ENCODE data around the gene PUM2.

PUM2 gene

GRCh38 chr2:20232837-20233207, 117.8 kb downstream of the PUM2 start:
- H3K23ac ChIP-seq (ENCODE audit: low read length in 2 of 2): no peak overlapping the region
- H3K36me3 ChIP-seq (ENCODE audit: control insufficient read depth in 1 of 2, insufficient read depth in 2 of 2, low read depth in 1 of 2, low read length in 2 of 2): no peaks in the 10 kb centered on the region
- H3K4me3 ChIP-seq (ENCODE audit: insufficient read depth in 1 of 2, low read depth in 1 of 2, low read length in 2 of 2): no peak overlapping the region
- no peak overlapping the region for H4K8ac ChIP-seq (ENCODE audit: low read length)
- no peak overlapping the region for H2AK5ac ChIP-seq (ENCODE audit: low read length, severe bottlenecking)
- WGBS: 95% methylated on average over 5 of the region's 5 CpGs
- no peak overlapping the region for H3K4me2 ChIP-seq (ENCODE audit: low read length, poor library complexity, severe bottlenecking)
- no peak overlapping the region for H3K27ac ChIP-seq (ENCODE audit: low read length, poor library complexity, severe bottlenecking)
- H2BK15ac ChIP-seq (ENCODE audit: low read depth, poor library complexity, severe bottlenecking): no peak overlapping the region
- H3K79me1 ChIP-seq (replicated peaks; ENCODE audit: low read length, poor library complexity, severe bottlenecking): no peaks in the 10 kb centered on the region
- peaks cover 9% of the 10 kb centered on the region for H3K4me1 ChIP-seq (ENCODE audit: control insufficient read depth, insufficient read depth, low read depth, low read length)
- no peak overlapping the region for H3K18ac ChIP-seq (ENCODE audit: low read depth in 1 of 2, low read length in 2 of 2)
- no peak overlapping the region for H2AFZ ChIP-seq (ENCODE audit: low read depth, low read length)
- no peak overlapping the region for H3K9ac ChIP-seq (ENCODE audit: low read length)
- peaks cover 0 to 6% of the 10 kb centered on the region in 2 experiments for H3K27me3 ChIP-seq (ENCODE audit: control insufficient read depth in 1 of 2, insufficient read depth in 1 of 2, low read length in 2 of 2)
- no peak overlapping the region for H2BK120ac ChIP-seq (ENCODE audit: low read depth, low read length)
- H2BK12ac ChIP-seq (ENCODE audit: low read length in 2 of 2): no peak overlapping the region
- no peak overlapping the region for H3K4ac ChIP-seq (ENCODE audit: low read depth in 1 of 2, low read length in 2 of 2)
- no peak overlapping the region for H2BK5ac ChIP-seq (ENCODE audit: low read depth, low read length, poor library complexity, severe bottlenecking)
- no peak overlapping the region for H4K91ac ChIP-seq (ENCODE audit: low read length)
- peaks cover under 1% of the 10 kb centered on the region for H3K9me3 ChIP-seq (ENCODE audit: control insufficient read depth, low read length)
- H3K14ac ChIP-seq (ENCODE audit: low read length in 2 of 2): no peak overlapping the region
- no peak for DNase-seq

GRCh38 chr2:20231598-20232026, 119.0 kb downstream of the PUM2 start:
- H2BK5ac ChIP-seq (ENCODE audit: low read depth, low read length, poor library complexity, severe bottlenecking): no peak overlapping the region
- peaks cover 0 to 6% of the 10 kb centered on the region in 2 experiments for H3K27me3 ChIP-seq (ENCODE audit: control insufficient read depth in 1 of 2, insufficient read depth in 1 of 2, low read length in 2 of 2)
- no peak overlapping the region for H2AFZ ChIP-seq (ENCODE audit: low read depth, low read length)
- H2BK120ac ChIP-seq (ENCODE audit: low read depth, low read length): no peak overlapping the region
- no peak overlapping the region for H3K4ac ChIP-seq (ENCODE audit: low read depth in 1 of 2, low read length in 2 of 2)
- H3K4me3 ChIP-seq (ENCODE audit: insufficient read depth in 1 of 2, low read depth in 1 of 2, low read length in 2 of 2): no peak overlapping the region
- no peak for DNase-seq
- H3K18ac ChIP-seq (ENCODE audit: low read depth in 1 of 2, low read length in 2 of 2): no peak overlapping the region
- H2BK15ac ChIP-seq (ENCODE audit: low read depth, poor library complexity, severe bottlenecking): no peak overlapping the region
- 66% methylated on average over 6 of the region's 6 CpGs for WGBS
- no peak overlapping the region for H3K4me2 ChIP-seq (ENCODE audit: low read length, poor library complexity, severe bottlenecking)
- H3K79me1 ChIP-seq (replicated peaks; ENCODE audit: low read length, poor library complexity, severe bottlenecking): no peaks in the 10 kb centered on the region
- H3K36me3 ChIP-seq (ENCODE audit: control insufficient read depth in 1 of 2, insufficient read depth in 2 of 2, low read depth in 1 of 2, low read length in 2 of 2): no peaks in the 10 kb centered on the region
- H2AK5ac ChIP-seq (ENCODE audit: low read length, severe bottlenecking): no peak overlapping the region
- no peak overlapping the region for H3K27ac ChIP-seq (ENCODE audit: low read length, poor library complexity, severe bottlenecking)
- peak overlapping the region in 1 of 2 experiments; percentile 44 for H3K14ac ChIP-seq (ENCODE audit: low read length in 2 of 2)
- no peak overlapping the region for H3K23ac ChIP-seq (ENCODE audit: low read length in 2 of 2)
- no peaks in the 10 kb centered on the region for H3K9me3 ChIP-seq (ENCODE audit: control insufficient read depth, low read length)
- no peak overlapping the region for H2BK12ac ChIP-seq (ENCODE audit: low read length in 2 of 2)
- peaks cover 9% of the 10 kb centered on the region for H3K4me1 ChIP-seq (ENCODE audit: control insufficient read depth, insufficient read depth, low read depth, low read length)
- no peak overlapping the region for H4K91ac ChIP-seq (ENCODE audit: low read length)
- H3K9ac ChIP-seq (ENCODE audit: low read length): no peak overlapping the region
- H4K8ac ChIP-seq (ENCODE audit: low read length): no peak overlapping the region

- Histone ChIP-seq H2AK5ac (ENCODE audit: low read length, severe bottlenecking) (no peak overlapping the region), H4K8ac (ENCODE audit: low read length) (peak overlapping the region; percentile 30), H3K4ac (ENCODE audit: low read depth in 1 of 2, low read length in 2 of 2) (no peak overlapping the region), H4K91ac (ENCODE audit: low read length) (no peak overlapping the region), H3K4me2 (ENCODE audit: low read length, poor library complexity, severe bottlenecking) (no peak overlapping the region), H3K27me3 (ENCODE audit: control insufficient read depth in 1 of 2, insufficient read depth in 1 of 2, low read length in 2 of 2) (peaks cover 0 to 6% of the 10 kb centered on the region in 2 experiments), H2BK5ac (ENCODE audit: low read depth, low read length, poor library complexity, severe bottlenecking) (no peak overlapping the region), H2BK120ac (ENCODE audit: low read depth, low read length) (no peak overlapping the region), H3K36me3 (ENCODE audit: control insufficient read depth in 1 of 2, insufficient read depth in 2 of 2, low read depth in 1 of 2, low read length in 2 of 2) (no peaks in the 10 kb centered on the region), H3K27ac (ENCODE audit: low read length, poor library complexity, severe bottlenecking) (no peak overlapping the region), H3K9me3 (ENCODE audit: control insufficient read depth, low read length) (no peaks in the 10 kb centered on the region), H2AFZ (ENCODE audit: low read depth, low read length) (peak overlapping the region; percentile 73), H3K4me3 (ENCODE audit: insufficient read depth in 1 of 2, low read depth in 1 of 2, low read length in 2 of 2) (no peak overlapping the region), H2BK15ac (ENCODE audit: low read depth, poor library complexity, severe bottlenecking) (no peak overlapping the region), H3K4me1 (ENCODE audit: control insufficient read depth, insufficient read depth, low read depth, low read length) (peaks cover 9% of the 10 kb centered on the region), H2BK12ac (ENCODE audit: low read length in 2 of 2) (no peak overlapping the region), H3K79me1 (replicated peaks; ENCODE audit: low read length, poor library complexity, severe bottlenecking) (no peaks in the 10 kb centered on the region), H3K23ac (ENCODE audit: low read length in 2 of 2) (no peak overlapping the region), H3K9ac (ENCODE audit: low read length) (no peak overlapping the region), H3K18ac (ENCODE audit: low read depth in 1 of 2, low read length in 2 of 2) (peak overlapping the region in 1 of 2 experiments; percentile 19), H3K14ac (ENCODE audit: low read length in 2 of 2) (peak overlapping the region in 1 of 2 experiments; percentile 37)
- no peak for DNase-seq
- WGBS: 90% methylated on average over 6 of the region's 6 CpGs
These were observed 119.5 kb downstream of the PUM2 start for GRCh38 chr2:20231159-20231558.

GRCh38 chr2:20230114-20230425, 120.6 kb downstream of the PUM2 start:
- no peak for DNase-seq
- whole genome bisulfite sequencing: 74% methylated on average over 4 of the region's 4 CpGs
- no peak overlapping the region for H4K8ac ChIP-seq (ENCODE audit: low read length)

More at GRCh38 chr2:20230114-20230425, 120.6 kb downstream of the PUM2 start:
- no peak overlapping the region for H3K4me3 ChIP-seq (ENCODE audit: insufficient read depth in 1 of 2, low read depth in 1 of 2, low read length in 2 of 2)
- peak overlapping the region; percentile 11 for H3K9ac ChIP-seq (ENCODE audit: low read length)
- no peak overlapping the region for H2BK12ac ChIP-seq (ENCODE audit: low read length in 2 of 2)
- no peak overlapping the region for H3K4me2 ChIP-seq (ENCODE audit: low read length, poor library complexity, severe bottlenecking)
- no peaks in the 10 kb centered on the region for H3K79me1 ChIP-seq (replicated peaks; ENCODE audit: low read length, poor library complexity, severe bottlenecking)
- H3K27me3 ChIP-seq (ENCODE audit: control insufficient read depth in 1 of 2, insufficient read depth in 1 of 2, low read length in 2 of 2): no peaks in the 10 kb centered on the region
- H3K4ac ChIP-seq (ENCODE audit: low read depth in 1 of 2, low read length in 2 of 2): no peak overlapping the region
- H3K9me3 ChIP-seq (ENCODE audit: control insufficient read depth, low read length): no peaks in the 10 kb centered on the region
- no peak overlapping the region for H4K91ac ChIP-seq (ENCODE audit: low read length)
- H2BK120ac ChIP-seq (ENCODE audit: low read depth, low read length): no peak overlapping the region
- no peak overlapping the region for H3K23ac ChIP-seq (ENCODE audit: low read length in 2 of 2)
- H3K18ac ChIP-seq (ENCODE audit: low read depth in 1 of 2, low read length in 2 of 2): no peak overlapping the region
- no peak overlapping the region for H2AK5ac ChIP-seq (ENCODE audit: low read length, severe bottlenecking)
- peaks cover 14% of the 10 kb centered on the region for H3K4me1 ChIP-seq (ENCODE audit: control insufficient read depth, insufficient read depth, low read depth, low read length)
- no peak overlapping the region for H3K14ac ChIP-seq (ENCODE audit: low read length in 2 of 2)
- H3K27ac ChIP-seq (ENCODE audit: low read length, poor library complexity, severe bottlenecking): no peak overlapping the region
- no peaks in the 10 kb centered on the region for H3K36me3 ChIP-seq (ENCODE audit: control insufficient read depth in 1 of 2, insufficient read depth in 2 of 2, low read depth in 1 of 2, low read length in 2 of 2)
- H2AFZ ChIP-seq (ENCODE audit: low read depth, low read length): no peak overlapping the region
- H2BK5ac ChIP-seq (ENCODE audit: low read depth, low read length, poor library complexity, severe bottlenecking): no peak overlapping the region
- H2BK15ac ChIP-seq (ENCODE audit: low read depth, poor library complexity, severe bottlenecking): no peak overlapping the region
